CD14-positive monocyte (primary cell): ENCODE results near the gene EPHA1. TPM values are rescaled to one million over a fixed set of nuclear protein-coding genes. Genes with fewer than 3 reads are reported as not detected.

Experiments used
- DNase-seq, 3 donors: peaks; one replicate each; pipeline ENCODE4 v3.0.0-alpha.2; 2011 to 2022
- H2AFZ ChIP-seq: 2 replicates; pipeline ENCODE4 v1.6.0; 2012; ENCODE audit warnings: mild to moderate bottlenecking, low read depth, low read length, inconsistent platforms; ENCODE audit not compliant: insufficient read depth, poor library complexity, severe bottlenecking
- H3K27ac ChIP-seq, 2 donors: 1 replicate in 1 of 2; 2 replicates in 1 of 2; pipeline ENCODE4 v1.5.1; 2012 to 2013; ENCODE audit warnings: low read length in 2 of 2, control low read depth in 1 of 2, inconsistent platforms in 1 of 2, low read depth in 1 of 2, mild to moderate bottlenecking in 1 of 2
- H3K27me3 ChIP-seq, 2 donors: one replicate each; pipeline versions ENCODE4 v1.6.0 to v1.6.1; 2011 to 2013; ENCODE audit warnings: low read length in 2 of 2; ENCODE audit not compliant: control insufficient read depth in 2 of 2, insufficient read depth in 2 of 2
- H3K36me3 ChIP-seq, 2 donors: replicated peaks in 1 of 2; 1 replicate in 1 of 2; 2 replicates in 1 of 2; pipeline versions ENCODE4 v1.5.1 to v1.6.1; 2012 to 2013; ENCODE audit warnings: low read length in 2 of 2, control low read depth in 1 of 2, inconsistent platforms in 1 of 2, mild to moderate bottlenecking in 1 of 2; ENCODE audit not compliant: insufficient read depth in 2 of 2, control insufficient read depth in 1 of 2
- H3K4me1 ChIP-seq, 2 donors: 1 replicate in 1 of 2; 2 replicates in 1 of 2; pipeline versions ENCODE4 v1.5.1 to v1.6.1; 2012 to 2013; ENCODE audit warnings: low read length in 2 of 2, control low read depth in 1 of 2, inconsistent platforms in 1 of 2, mild to moderate bottlenecking in 1 of 2, moderate library complexity in 1 of 2; ENCODE audit not compliant: insufficient read depth in 2 of 2, control insufficient read depth in 1 of 2
- H3K4me2 ChIP-seq: replicated peaks from 2 replicates; pipeline ENCODE3; 2012; ENCODE audit warnings: low read length, moderate library complexity, mild to moderate bottlenecking; ENCODE audit not compliant: poor library complexity, severe bottlenecking; ENCODE audit errors: extremely low read depth
- H3K4me3 ChIP-seq, 3 experiments: fragments of 200-600 bp in 1 of 3; sonication (generic) in 1 of 3; replicated peaks in 1 of 3; 1 replicate in 2 of 3; 2 replicates in 1 of 3; pipeline ENCODE4 v1.5.1; 2011 to 2013; ENCODE audit warnings: low read length in 3 of 3, mild to moderate bottlenecking in 3 of 3, control low read depth in 2 of 3, low read depth in 2 of 3, inconsistent platforms in 1 of 3, moderate library complexity in 1 of 3
- H3K79me2 ChIP-seq: 2 replicates; pipeline ENCODE4 v1.6.0; 2012; ENCODE audit warnings: mild to moderate bottlenecking, control low read depth, inconsistent platforms, low read length, moderate library complexity; ENCODE audit not compliant: insufficient read depth
- H3K9ac ChIP-seq: 2 replicates; pipeline ENCODE4 v1.6.0; 2017; ENCODE audit warnings: low read length, mild to moderate bottlenecking; ENCODE audit not compliant: insufficient read depth, poor library complexity, severe bottlenecking
- H3K9me3 ChIP-seq, 2 donors: replicated peaks in 1 of 2; 1 replicate in 1 of 2; 2 replicates in 1 of 2; pipeline versions ENCODE4 v1.5.1 to v1.6.1; 2012 to 2013; ENCODE audit warnings: low read length in 2 of 2, control low read depth in 1 of 2; ENCODE audit not compliant: control insufficient read depth in 1 of 2, insufficient read depth in 1 of 2
- H4K20me1 ChIP-seq: 2 replicates; pipeline ENCODE4 v1.6.0; 2012; ENCODE audit warnings: mild to moderate bottlenecking, low read length, control low read depth, moderate library complexity; ENCODE audit not compliant: insufficient read depth
- H3K27ac Mint-ChIP-seq, 7 donors: one replicate each; pipeline ENCODE4 v1.8.0; 2020; ENCODE audit warnings: mild to moderate bottlenecking in 7 of 7, mixed read lengths in 7 of 7, moderate library complexity in 6 of 7, inconsistent platforms in 2 of 7
- H3K27me3 Mint-ChIP-seq, 3 donors: one replicate each; pipeline ENCODE4 v1.8.0; 2021 to 2022; ENCODE audit warnings: low read depth in 3 of 3, mild to moderate bottlenecking in 3 of 3, mixed read lengths in 3 of 3, moderate library complexity in 3 of 3, inconsistent platforms in 1 of 3
- H3K36me3 Mint-ChIP-seq, 2 donors: one replicate each; pipeline ENCODE4 v1.8.0; 2020; ENCODE audit warnings: mixed read lengths in 2 of 2, inconsistent platforms in 1 of 2, mild to moderate bottlenecking in 1 of 2
- H3K4me1 Mint-ChIP-seq: one replicate; pipeline ENCODE4 v1.8.0; 2020; ENCODE audit warnings: mild to moderate bottlenecking, mixed read lengths
- H3K4me3 Mint-ChIP-seq, 2 donors: one replicate each; pipeline ENCODE4 v1.8.0; 2020; ENCODE audit warnings: mild to moderate bottlenecking in 2 of 2, mixed read lengths in 2 of 2, moderate library complexity in 1 of 2
- H3K9me3 Mint-ChIP-seq, 7 donors: one replicate each; pipeline ENCODE4 v1.8.0; 2020 to 2022; ENCODE audit warnings: mixed read lengths in 7 of 7, mild to moderate bottlenecking in 6 of 7, moderate library complexity in 6 of 7, inconsistent platforms in 2 of 7
- CTCF ChIP-seq: fragments of 200-600 bp; IDR thresholded peaks from one replicate; pipeline ENCODE4 v1.8.0; 2022; ENCODE audit warnings: antibody characterized with exemption, mild to moderate bottlenecking
- whole genome bisulfite sequencing: methylation state at CpG from one replicate; pipeline ENCODE4 v1.1.5; 2013; ENCODE audit warnings: missing lambda C conversion rate; ENCODE audit not compliant: insufficient coverage; 5-methylcytosine and 5-hydroxymethylcytosine counted together
- intact Hi-C, 2 donors: fragments of 100-400 bp; cut with micrococcal nuclease; formaldehyde crosslinking; loops; one replicate each; pipeline versions ENCODE4 v1.15.0 to v1.15.1; 2023
- polyA plus RNA-seq, 3 donors: library from polyadenylated mRNA; depleted of rRNA in 1 of 3; unstranded in 2 of 3; stranded (reverse) in 1 of 3; fragments of 300-500 nt in 2 of 3; fragments of >200 nt in 1 of 3; fragmentation: Illumina TruSeq in 2 of 3; gene quantifications; 1 replicate in 2 of 3; 2 replicates in 1 of 3; pipeline ENCODE4 v1.2.3, GENCODE V29; 2012 to 2021

EPHA1 gene
- polyA plus RNA-seq, 3 donors: 0.50 to 0.95 TPM; not detected in 1

- H3K9me3 Mint-ChIP-seq: peaks cover 0 to 3% (median 0%) of the 10 kb centered on the region in 7 donors
- peaks cover 3 to 8% of the 10 kb centered on the region in 2 donors for H3K36me3 Mint-ChIP-seq
- Histone ChIP-seq H3K4me2 (no peak overlapping the region), H3K36me3 (no peaks in the 10 kb centered on the region), H3K4me3 (no peak overlapping the region), H3K79me2 (no peaks in the 10 kb centered on the region), H3K9me3 (no peaks in the 10 kb centered on the region), H3K27me3 (no peaks in the 10 kb centered on the region), H4K20me1 (no peaks in the 10 kb centered on the region), H3K4me1 (no peaks in the 10 kb centered on the region), H3K27ac (no peak overlapping the region), H2AFZ (no peak overlapping the region), H3K9ac (no peak overlapping the region)
- H3K27ac Mint-ChIP-seq: no peak overlapping the region
- intact Hi-C loops: no loop called here
- H3K27me3 Mint-ChIP-seq: peaks cover 1 to 4% (median 4%) of the 10 kb centered on the region in 3 donors
- WGBS: 91% methylated on average over 5 of the region's 9 CpGs
- H3K4me1 Mint-ChIP-seq: peaks cover 4% of the 10 kb centered on the region
- TF ChIP-seq CTCF: no peak
- no peak for DNase-seq
- H3K4me3 Mint-ChIP-seq: no peak overlapping the region
Measured at GRCh38 chr7:143351574-143351973, 57.1 kb downstream of the EPHA1 start.

- no peak for TF ChIP-seq CTCF
- peaks cover 0 to 1% of the 10 kb centered on the region in 2 donors for H3K4me1 ChIP-seq
- no peak overlapping the region for H3K4me2 ChIP-seq
- H3K27me3 ChIP-seq: no peaks in the 10 kb centered on the region
- H3K36me3 ChIP-seq: no peaks in the 10 kb centered on the region
- H3K9me3 Mint-ChIP-seq: peaks cover 0 to 6% (median 0%) of the 10 kb centered on the region in 7 donors
- no peak overlapping the region for H3K9ac ChIP-seq
- no peak overlapping the region for H2AFZ ChIP-seq
- DNase-seq: no peak
- no peak overlapping the region for H3K27ac ChIP-seq
- no peak overlapping the region for H3K4me3 Mint-ChIP-seq
- no peaks in the 10 kb centered on the region for H3K79me2 ChIP-seq
- peaks cover 3 to 8% of the 10 kb centered on the region in 2 donors for H3K36me3 Mint-ChIP-seq
- H3K27ac Mint-ChIP-seq: peak overlapping the region in 1 of 7 donors; percentile 37
- 93% methylated on average over 4 of the region's 5 CpGs for WGBS
- no peaks in the 10 kb centered on the region for H4K20me1 ChIP-seq
- intact Hi-C loops: no loop called here
- H3K9me3 ChIP-seq: no peaks in the 10 kb centered on the region
- peaks cover 1 to 5% (median 4%) of the 10 kb centered on the region in 3 donors for H3K27me3 Mint-ChIP-seq
- H3K4me3 ChIP-seq: no peak overlapping the region
- peaks cover 4% of the 10 kb centered on the region for H3K4me1 Mint-ChIP-seq
Measured at GRCh38 chr7:143351060-143351459, 57.6 kb downstream of the EPHA1 start.
